GM23338 (cell line): ENCODE data around the gene STEAP1. TPM values are rescaled to one million over a fixed set of nuclear protein-coding genes. Genes with fewer than 3 reads are reported as not detected.

Experiments used
- ATAC-seq: fragments of 200-7000 bp; cut with Tn5 transposase; 3 replicates; pipeline ENCODE4 v1.9.1; 2020
- DNase-seq: peaks from one replicate; pipeline ENCODE4 v3.0.0-alpha.2; 2015; ENCODE audit warnings: low spot score
- H2AFZ ChIP-seq: fragments of 200-600 bp; sonication (generic); 2 replicates; pipeline ENCODE4 v1.8.0; 2016; ENCODE audit warnings: antibody characterized with exemption, mild to moderate bottlenecking, moderate library complexity
- H3F3A ChIP-seq: fragments of 200-600 bp; sonication (generic); replicated peaks from 2 replicates; pipeline ENCODE4 v1.8.0; 2017; ENCODE audit warnings: antibody characterized with exemption, mixed run types, low read depth
- H3K27ac ChIP-seq: fragments of 200-600 bp; sonication (generic); 2 replicates; pipeline ENCODE4 v1.6.1; 2016; ENCODE audit warnings: low read depth
- H3K27me3 ChIP-seq: fragments of 200-600 bp; sonication (generic); 2 replicates; pipeline ENCODE4 v1.8.0; 2016; ENCODE audit warnings: mild to moderate bottlenecking, mixed run types, moderate library complexity; ENCODE audit not compliant: insufficient read depth
- H3K36me3 ChIP-seq: fragments of 200-600 bp; sonication (generic); 2 replicates; pipeline ENCODE4 v1.8.0; 2016; ENCODE audit warnings: mild to moderate bottlenecking; ENCODE audit not compliant: insufficient read depth
- H3K4me1 ChIP-seq: fragments of 200-600 bp; sonication (generic); 2 replicates; pipeline ENCODE4 v1.8.0; 2016; ENCODE audit warnings: mild to moderate bottlenecking, moderate library complexity; ENCODE audit not compliant: insufficient read depth
- H3K4me2 ChIP-seq: fragments of 200-600 bp; sonication (generic); 2 replicates; pipeline ENCODE4 v1.7.1; 2017; ENCODE audit warnings: mixed run types
- H3K4me3 ChIP-seq: fragments of 200-600 bp; sonication (generic); 2 replicates; pipeline ENCODE4 v1.6.1; 2016; ENCODE audit warnings: mixed run types
- H3K79me2 ChIP-seq: fragments of 200-600 bp; sonication (generic); replicated peaks from 2 replicates; pipeline ENCODE4 v1.8.0; 2017; ENCODE audit warnings: mild to moderate bottlenecking; ENCODE audit not compliant: insufficient read depth
- H3K9me2 ChIP-seq: fragments of 200-600 bp; sonication (generic); 2 replicates; pipeline ENCODE4 v1.8.0; 2017; ENCODE audit not compliant: insufficient read depth
- H4K20me1 ChIP-seq: fragments of 200-600 bp; sonication (generic); replicated peaks from 2 replicates; pipeline ENCODE4 v1.8.0; 2017; ENCODE audit warnings: mild to moderate bottlenecking; ENCODE audit not compliant: insufficient read depth
- H3K27ac Mint-ChIP-seq: 2 replicates; pipeline ENCODE4 v1.8.0; 2020; ENCODE audit warnings: inconsistent platforms, mild to moderate bottlenecking, moderate library complexity, mixed read lengths
- H3K27me3 Mint-ChIP-seq: 3 replicates; pipeline ENCODE4 v1.8.0; 2022; ENCODE audit warnings: low read depth, mild to moderate bottlenecking, moderate library complexity, mixed read lengths, inconsistent platforms; ENCODE audit not compliant: insufficient read depth, poor library complexity
- H3K36me3 Mint-ChIP-seq: 3 replicates; pipeline ENCODE4 v1.8.0; 2021; ENCODE audit warnings: low read depth, mild to moderate bottlenecking, inconsistent platforms, moderate library complexity, mixed read lengths
- H3K4me1 Mint-ChIP-seq: 3 replicates; pipeline ENCODE4 v1.8.0; 2020; ENCODE audit warnings: mild to moderate bottlenecking, inconsistent platforms, mixed read lengths
- H3K4me3 Mint-ChIP-seq: 3 replicates; pipeline ENCODE4 v1.8.0; 2021; ENCODE audit warnings: moderate library complexity, mild to moderate bottlenecking, inconsistent platforms, mixed read lengths
- H3K9me3 Mint-ChIP-seq: 3 replicates; pipeline ENCODE4 v1.8.0; 2020; ENCODE audit warnings: moderate library complexity, mild to moderate bottlenecking, inconsistent platforms, mixed read lengths
- CREB1 ChIP-seq: fragments of 250-450 bp; sonication (Bioruptor Pico); IDR thresholded peaks from 2 replicates; pipeline ENCODE4 v1.5.0; 2020; ENCODE audit warnings: low read depth, mild to moderate bottlenecking, moderate library complexity
- CTCF ChIP-seq, 2 experiments: fragments of 200-600 bp in 1 of 2; sonication (generic) in 1 of 2; conservative IDR thresholded peaks; 2 replicates each; pipeline versions ENCODE4 v1.5.1 to v1.6.1; 2016 to 2017; ENCODE audit warnings: antibody characterized with exemption in 2 of 2, low read depth in 2 of 2, mild to moderate bottlenecking in 2 of 2, moderate library complexity in 1 of 2
- ETS1 ChIP-seq: IDR thresholded peaks from 2 replicates; pipeline ENCODE4 v1.6.1; 2016; ENCODE audit warnings: antibody characterized with exemption
- EZH2 ChIP-seq: fragments of 200-600 bp; sonication (generic); IDR thresholded peaks from one replicate; pipeline ENCODE4 v1.8.0; 2017; ENCODE audit warnings: antibody characterized with exemption, mild to moderate bottlenecking, low read depth; ENCODE audit not compliant: unreplicated experiment
- EZH2phosphoT487 ChIP-seq: fragments of 200-600 bp; sonication (generic); IDR thresholded peaks from one replicate; pipeline ENCODE4 v1.8.1; 2018; ENCODE audit warnings: antibody characterized with exemption; ENCODE audit not compliant: unreplicated experiment
- NANOG ChIP-seq: IDR thresholded peaks from 2 replicates; pipeline ENCODE4 v1.6.1; 2016; ENCODE audit warnings: antibody characterized with exemption, borderline replicate concordance
- REST ChIP-seq: IDR thresholded peaks from one replicate; pipeline ENCODE4 v1.6.1; 2018; ENCODE audit warnings: antibody characterized with exemption; ENCODE audit not compliant: unreplicated experiment
- ZNF114 ChIP-seq: fragments of 250-450 bp; sonication (Bioruptor Pico); IDR thresholded peaks from 2 replicates; pipeline ENCODE4 v1.5.0; 2020; ENCODE audit warnings: mild to moderate bottlenecking, moderate library complexity
- ZNF331 ChIP-seq: fragments of 250-450 bp; sonication (Bioruptor Pico); IDR thresholded peaks from 2 replicates; pipeline ENCODE4 v1.5.0; 2020; ENCODE audit warnings: low read depth, mild to moderate bottlenecking, moderate library complexity
- polyA plus RNA-seq: library from polyadenylated mRNA; unstranded; fragments of >200 nt; fragmentation: Nextera tagmentation; extraction: Ambion mirVana; gene quantifications from 2 replicates; pipeline ENCODE4 v1.2.1, GENCODE V29; 2016
- total RNA-seq: library from RNA; depleted of rRNA; stranded (reverse); fragments of >200 nt; shearing (Covaris generic); gene quantifications from 2 replicates; pipeline ENCODE4 v1.2.3, GENCODE V29; 2014

Gene STEAP1
- total and polyA plus RNA-seq, 2 experiments from 2014 or later, result 14.7 to 14.9 TPM

GRCh38 chr7:90175667-90176066 is 21.4 kb downstream of the STEAP1 start (continued):
- TF ChIP-seq ZNF331 (CRISPR knock-in tag) (no peak), EZH2phosphoT487 (no peak), ZNF114 (CRISPR knock-in tag) (no peak), EZH2 (no peak), ETS1 (no peak)

GRCh38 chr7:90176195-90176594 is 21.9 kb downstream of the STEAP1 start:
- H3K4me1 ChIP-seq, result 0 out of 2 replicates have a peak, but pooled peaks cover 5% of the 10 kb centered on the region
- ATAC-seq, result no peak
- H3K4me3 ChIP-seq, result no peak overlapping the region
- no peak overlapping the region for H3K27ac ChIP-seq
- no peaks in the 10 kb centered on the region for H3F3A ChIP-seq
- H3K9me2 ChIP-seq, result peaks cover 7% of the 10 kb centered on the region; the same call in 1 of the 2 replicates
- no peak for DNase-seq
- Mint-ChIP-seq H3K4me1 (peaks cover 9% of the 10 kb centered on the region; the same call in 2 of the 3 replicates), H3K4me3 (no peak overlapping the region), H3K27ac (no peak overlapping the region), H3K27me3 (peaks cover 2% of the 10 kb centered on the region), H3K36me3 (peaks cover 7% of the 10 kb centered on the region; the same call in 1 of the 3 replicates), H3K9me3 (peaks cover 17% of the 10 kb centered on the region)
- H3K27me3 ChIP-seq, result no peaks in the 10 kb centered on the region
- no peaks in the 10 kb centered on the region for H3K36me3 ChIP-seq
- no peaks in the 10 kb centered on the region for H3K79me2 ChIP-seq
- no peak for TF ChIP-seq REST
- no peak for TF ChIP-seq ETS1
- TF ChIP-seq EZH2phosphoT487, result no peak
- no peak for TF ChIP-seq CREB1 (CRISPR knock-in tag)
- no peak for TF ChIP-seq NANOG
- TF ChIP-seq ZNF114 (CRISPR knock-in tag), result no peak
- no peak for TF ChIP-seq CTCF (conservative IDR thresholded peaks at IDR 0.05; ENCODE audit: low read depth in 2 of 2)
- no peak overlapping the region for H2AFZ ChIP-seq
- H3K4me2 ChIP-seq, result no peak overlapping the region
- H4K20me1 ChIP-seq, result no peaks in the 10 kb centered on the region
